ENCODE measurements around the gene PYGM. TPM values are rescaled to one million over a fixed set of nuclear protein-coding genes. Genes with fewer than 3 reads are reported as not detected.

PYGM gene
- total RNA-seq, 1 experiment from 2014 or later: 6.6 TPM

- TF ChIP-seq OVOL2 (CRISPR knock-in tag; IDR thresholded peaks at IDR 0.05; ENCODE audit: borderline replicate concordance): no peak
These were observed 43.1 kb downstream of the PYGM start (continued) for GRCh38 chr11:64716473-64717267.

- Mint-ChIP-seq H3K27me3 (ENCODE audit: low read depth) (peaks cover 82% of the 10 kb centered on the region), H3K9me3 (no peaks in the 10 kb centered on the region), H3K36me3 (no peaks in the 10 kb centered on the region), H3K4me1 (peaks cover 47% of the 10 kb centered on the region), H3K27ac (no peak overlapping the region), H3K4me3 (no peak overlapping the region)
- ChIA-PET POLR2A (interaction anchor here (0.6 to 1.5 kb wide), 3 partner anchors 18 to 45 kb away, joined by 3 to 5 read pairs (median 3); no protein-coding TSS in a partner anchor), CTCF (interaction anchor here (0.8 to 6.0 kb wide), 10 partner anchors 10 to 346 kb away, joined by 3 to 56 read pairs (median 5); partner anchors contain the start of genes RASGRP2 and SF1)
- ATAC-seq (no peak), DNase-seq (ENCODE audit: low spot score) (no peak)
- TF ChIP-seq, protein P1, sequence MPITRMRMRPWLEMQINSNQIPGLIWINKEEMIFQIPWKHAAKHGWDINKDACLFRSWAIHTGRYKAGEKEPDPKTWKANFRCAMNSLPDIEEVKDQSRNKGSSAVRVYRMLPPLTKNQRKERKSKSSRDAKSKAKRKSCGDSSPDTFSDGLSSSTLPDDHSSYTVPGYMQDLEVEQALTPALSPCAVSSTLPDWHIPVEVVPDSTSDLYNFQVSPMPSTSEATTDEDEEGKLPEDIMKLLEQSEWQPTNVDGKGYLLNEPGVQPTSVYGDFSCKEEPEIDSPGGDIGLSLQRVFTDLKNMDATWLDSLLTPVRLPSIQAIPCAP (CRISPR knock-in tag; IDR thresholded peaks at IDR 0.05): no peak
- TF ChIP-seq, protein P2, sequence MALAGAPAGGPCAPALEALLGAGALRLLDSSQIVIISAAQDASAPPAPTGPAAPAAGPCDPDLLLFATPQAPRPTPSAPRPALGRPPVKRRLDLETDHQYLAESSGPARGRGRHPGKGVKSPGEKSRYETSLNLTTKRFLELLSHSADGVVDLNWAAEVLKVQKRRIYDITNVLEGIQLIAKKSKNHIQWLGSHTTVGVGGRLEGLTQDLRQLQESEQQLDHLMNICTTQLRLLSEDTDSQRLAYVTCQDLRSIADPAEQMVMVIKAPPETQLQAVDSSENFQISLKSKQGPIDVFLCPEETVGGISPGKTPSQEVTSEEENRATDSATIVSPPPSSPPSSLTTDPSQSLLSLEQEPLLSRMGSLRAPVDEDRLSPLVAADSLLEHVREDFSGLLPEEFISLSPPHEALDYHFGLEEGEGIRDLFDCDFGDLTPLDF (CRISPR knock-in tag; IDR thresholded peaks at IDR 0.05): no peak
- TF ChIP-seq MAX (CRISPR knock-in tag; IDR thresholded peaks at IDR 0.05) (no peak; the same call in 1 of the 2 replicates), RELA (CRISPR knock-in tag; IDR thresholded peaks at IDR 0.05; ENCODE audit: borderline replicate concordance) (no peak), EMX1 (CRISPR knock-in tag; IDR thresholded peaks at IDR 0.05) (no peak), NR1H2 (CRISPR knock-in tag; IDR thresholded peaks at IDR 0.05) (no peak), ZNF263 (CRISPR knock-in tag; IDR thresholded peaks at IDR 0.05; ENCODE audit: low read depth) (no peak), MYBL2 (CRISPR knock-in tag; IDR thresholded peaks at IDR 0.05) (no peak), ZNF138 (CRISPR knock-in tag; conservative IDR thresholded peaks at IDR 0.05) (no peak), STAT6 (CRISPR knock-in tag; conservative IDR thresholded peaks at IDR 0.05; ENCODE audit: low read depth) (no peak), JUN (CRISPR knock-in tag; IDR thresholded peaks at IDR 0.05) (no peak), USF2 (CRISPR knock-in tag; IDR thresholded peaks at IDR 0.05) (no peak), ZNF219 (CRISPR knock-in tag; IDR thresholded peaks at IDR 0.05; ENCODE audit: borderline replicate concordance) (no peak), ZNF317 (CRISPR knock-in tag; IDR thresholded peaks at IDR 0.05; ENCODE audit: borderline replicate concordance, low read depth) (no peak), NR2C2 (CRISPR knock-in tag; IDR thresholded peaks at IDR 0.05) (no peak)
- TF ChIP-seq, protein P3, sequence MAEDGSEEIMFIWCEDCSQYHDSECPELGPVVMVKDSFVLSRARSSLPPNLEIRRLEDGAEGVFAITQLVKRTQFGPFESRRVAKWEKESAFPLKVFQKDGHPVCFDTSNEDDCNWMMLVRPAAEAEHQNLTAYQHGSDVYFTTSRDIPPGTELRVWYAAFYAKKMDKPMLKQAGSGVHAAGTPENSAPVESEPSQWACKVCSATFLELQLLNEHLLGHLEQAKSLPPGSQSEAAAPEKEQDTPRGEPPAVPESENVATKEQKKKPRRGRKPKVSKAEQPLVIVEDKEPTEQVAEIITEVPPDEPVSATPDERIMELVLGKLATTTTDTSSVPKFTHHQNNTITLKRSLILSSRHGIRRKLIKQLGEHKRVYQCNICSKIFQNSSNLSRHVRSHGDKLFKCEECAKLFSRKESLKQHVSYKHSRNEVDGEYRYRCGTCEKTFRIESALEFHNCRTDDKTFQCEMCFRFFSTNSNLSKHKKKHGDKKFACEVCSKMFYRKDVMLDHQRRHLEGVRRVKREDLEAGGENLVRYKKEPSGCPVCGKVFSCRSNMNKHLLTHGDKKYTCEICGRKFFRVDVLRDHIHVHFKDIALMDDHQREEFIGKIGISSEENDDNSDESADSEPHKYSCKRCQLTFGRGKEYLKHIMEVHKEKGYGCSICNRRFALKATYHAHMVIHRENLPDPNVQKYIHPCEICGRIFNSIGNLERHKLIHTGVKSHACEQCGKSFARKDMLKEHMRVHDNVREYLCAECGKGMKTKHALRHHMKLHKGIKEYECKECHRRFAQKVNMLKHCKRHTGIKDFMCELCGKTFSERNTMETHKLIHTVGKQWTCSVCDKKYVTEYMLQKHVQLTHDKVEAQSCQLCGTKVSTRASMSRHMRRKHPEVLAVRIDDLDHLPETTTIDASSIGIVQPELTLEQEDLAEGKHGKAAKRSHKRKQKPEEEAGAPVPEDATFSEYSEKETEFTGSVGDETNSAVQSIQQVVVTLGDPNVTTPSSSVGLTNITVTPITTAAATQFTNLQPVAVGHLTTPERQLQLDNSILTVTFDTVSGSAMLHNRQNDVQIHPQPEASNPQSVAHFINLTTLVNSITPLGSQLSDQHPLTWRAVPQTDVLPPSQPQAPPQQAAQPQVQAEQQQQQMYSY (CRISPR knock-in tag; IDR thresholded peaks at IDR 0.05): no peak
- TF ChIP-seq, protein P4, sequence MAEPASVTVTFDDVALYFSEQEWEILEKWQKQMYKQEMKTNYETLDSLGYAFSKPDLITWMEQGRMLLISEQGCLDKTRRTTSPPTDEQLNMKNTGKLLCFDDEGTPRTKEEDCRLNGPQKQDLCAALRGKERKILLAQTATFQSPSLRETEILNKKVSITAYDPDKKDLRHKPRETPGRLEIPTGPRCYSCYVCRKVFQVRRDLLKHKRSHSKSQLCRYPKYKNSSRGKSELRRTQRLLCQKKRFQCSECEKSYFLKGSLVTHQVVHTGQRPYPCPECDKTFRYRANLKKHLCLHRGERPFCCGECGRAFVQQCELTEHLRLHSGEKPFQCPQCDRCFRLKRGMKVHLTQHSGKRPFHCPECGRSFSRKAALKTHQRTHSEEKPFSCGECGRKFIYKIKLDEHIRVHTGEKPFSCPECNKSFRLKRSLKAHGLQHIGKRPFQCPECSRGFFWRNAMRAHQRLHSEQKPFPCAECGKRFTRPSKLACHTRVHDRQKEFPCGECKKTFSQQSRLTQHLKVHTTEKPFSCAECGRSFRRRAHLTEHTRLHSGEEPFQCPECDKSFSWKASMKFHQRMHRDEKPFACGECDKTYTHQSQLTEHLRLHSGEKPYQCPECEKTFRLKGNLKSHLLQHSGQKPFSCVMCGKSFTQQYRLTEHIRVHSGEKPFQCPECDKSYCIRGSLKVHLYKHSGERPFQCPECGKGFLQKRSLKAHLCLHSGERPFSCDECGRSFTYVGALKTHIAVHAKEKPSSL (CRISPR knock-in tag; conservative IDR thresholded peaks at IDR 0.05): no peak
These were observed 43.9 kb downstream of the PYGM start for GRCh38 chr11:64715756-64716472.
